GM12878 (cell line): ENCODE measurements around the gene PRR13.

Experiments used
- POLR2A ChIP-seq: IDR thresholded peaks from 2 replicates; pipeline ENCODE4 v1.6.1; 2011; ENCODE audit warnings: low read depth, mild to moderate bottlenecking, low read length
- TF ChIP-seq, protein P1 (sequence below): IDR thresholded peaks from 2 replicates; pipeline ENCODE4 v1.6.1; 2011; ENCODE audit warnings: low read depth, low read length, improper control_type of control experiment, borderline replicate concordance
- TF ChIP-seq, protein P2 (sequence below), 3 experiments: IDR thresholded peaks in 2 of 3; conservative IDR thresholded peaks in 1 of 3; 2 replicates each; pipeline ENCODE4 v1.5.1; 2011; ENCODE audit warnings: low read depth in 3 of 3, low read length in 3 of 3, mild to moderate bottlenecking in 3 of 3, control low read depth in 2 of 3, moderate library complexity in 2 of 3, inconsistent platforms in 1 of 3, mixed read lengths in 1 of 3; ENCODE audit not compliant: control insufficient read depth in 2 of 3, insufficient read depth in 1 of 3; ENCODE audit errors: extremely low read depth in 1 of 3

DNA sequence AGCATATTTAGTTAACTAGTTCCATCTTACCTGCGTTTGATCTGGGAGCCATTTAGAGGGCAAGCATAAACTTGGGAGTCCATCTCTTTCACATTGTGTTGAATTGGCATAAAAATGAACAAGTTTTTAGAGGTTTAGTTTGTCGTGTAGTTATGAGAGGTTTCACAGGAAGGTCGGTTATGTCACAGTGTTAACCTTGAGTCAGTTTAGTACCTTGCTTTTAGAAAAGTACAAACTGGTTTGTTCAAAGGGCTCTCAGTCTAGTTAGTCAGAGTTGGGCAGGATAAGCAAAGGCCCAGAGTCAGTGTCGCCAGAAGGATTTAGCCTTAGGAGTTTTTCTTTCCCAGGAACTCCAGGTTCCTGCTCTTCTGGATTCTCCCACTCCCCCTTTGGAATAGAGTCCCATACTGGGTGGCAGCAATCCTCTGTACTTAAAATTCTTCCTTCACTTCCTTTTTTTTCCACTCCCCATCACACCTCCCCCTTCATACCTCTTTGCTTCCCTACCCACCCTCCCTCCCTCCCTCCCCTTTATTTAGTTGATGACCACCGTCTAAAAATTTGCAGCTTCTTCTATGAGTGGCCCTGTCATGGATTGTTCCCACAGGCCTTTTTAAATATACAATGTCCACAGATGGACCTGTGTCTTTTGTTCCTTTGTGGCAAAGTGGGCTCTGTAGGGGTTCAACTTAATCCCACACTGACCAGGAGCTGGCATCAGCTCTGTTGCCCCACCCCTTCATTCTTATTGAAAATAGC, 22.4 kb downstream of the PRR13 start:
- TF ChIP-seq, protein P1, sequence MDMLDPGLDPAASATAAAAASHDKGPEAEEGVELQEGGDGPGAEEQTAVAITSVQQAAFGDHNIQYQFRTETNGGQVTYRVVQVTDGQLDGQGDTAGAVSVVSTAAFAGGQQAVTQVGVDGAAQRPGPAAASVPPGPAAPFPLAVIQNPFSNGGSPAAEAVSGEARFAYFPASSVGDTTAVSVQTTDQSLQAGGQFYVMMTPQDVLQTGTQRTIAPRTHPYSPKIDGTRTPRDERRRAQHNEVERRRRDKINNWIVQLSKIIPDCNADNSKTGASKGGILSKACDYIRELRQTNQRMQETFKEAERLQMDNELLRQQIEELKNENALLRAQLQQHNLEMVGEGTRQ, result no peak
- TF ChIP-seq, protein P2, sequence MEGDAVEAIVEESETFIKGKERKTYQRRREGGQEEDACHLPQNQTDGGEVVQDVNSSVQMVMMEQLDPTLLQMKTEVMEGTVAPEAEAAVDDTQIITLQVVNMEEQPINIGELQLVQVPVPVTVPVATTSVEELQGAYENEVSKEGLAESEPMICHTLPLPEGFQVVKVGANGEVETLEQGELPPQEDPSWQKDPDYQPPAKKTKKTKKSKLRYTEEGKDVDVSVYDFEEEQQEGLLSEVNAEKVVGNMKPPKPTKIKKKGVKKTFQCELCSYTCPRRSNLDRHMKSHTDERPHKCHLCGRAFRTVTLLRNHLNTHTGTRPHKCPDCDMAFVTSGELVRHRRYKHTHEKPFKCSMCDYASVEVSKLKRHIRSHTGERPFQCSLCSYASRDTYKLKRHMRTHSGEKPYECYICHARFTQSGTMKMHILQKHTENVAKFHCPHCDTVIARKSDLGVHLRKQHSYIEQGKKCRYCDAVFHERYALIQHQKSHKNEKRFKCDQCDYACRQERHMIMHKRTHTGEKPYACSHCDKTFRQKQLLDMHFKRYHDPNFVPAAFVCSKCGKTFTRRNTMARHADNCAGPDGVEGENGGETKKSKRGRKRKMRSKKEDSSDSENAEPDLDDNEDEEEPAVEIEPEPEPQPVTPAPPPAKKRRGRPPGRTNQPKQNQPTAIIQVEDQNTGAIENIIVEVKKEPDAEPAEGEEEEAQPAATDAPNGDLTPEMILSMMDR (IDR thresholded peaks at IDR 0.05 in 2 of 3, conservative IDR thresholded peaks at IDR 0.05 in 1 of 3; ENCODE audit: control insufficient read depth in 2 of 3, extremely low read depth in 1 of 3, insufficient read depth in 1 of 3, low read depth in 3 of 3, low read length in 3 of 3), result no peak
- no peak for TF ChIP-seq POLR2A
